Panc1 (cell line): ENCODE measurements around the gene CFAP97D1. TPM values are rescaled to one million over a fixed set of nuclear protein-coding genes. Genes with fewer than 3 reads are reported as not detected.

Experiments
- ATAC-seq: fragments of 200-7000 bp; cut with Tn5 transposase; 2 replicates; pipeline ENCODE4 v1.9.1; 2020; ENCODE audit warnings: mild to moderate bottlenecking, moderate library complexity
- BruUV-seq: library from RNA; stranded (reverse); fragments of 400-500 nt; replicated peaks from 2 replicates; lab custom pipeline; 2021; lab: Mats Ljungman, UMichigan
- CTCF ChIA-PET: fragments of 300-600 bp; sonication (Branson Sonifier 250); formaldehyde crosslinking; loops from one replicate; lab custom pipeline; 2022; ENCODE audit warnings: antibody characterized with exemption; lab: Charles Lee
- POLR2A ChIA-PET: fragments of 300-600 bp; sonication (Branson Sonifier 250); formaldehyde crosslinking; loops from one replicate; lab custom pipeline; 2022; ENCODE audit warnings: antibody characterized with exemption; lab: Charles Lee
- DNase-seq: peaks from one replicate; pipeline ENCODE4 v3.0.0-alpha.2; 2010; ENCODE audit warnings: low read depth, low spot score
- H3K27ac ChIP-seq: 2 replicates; pipeline ENCODE4 v1.5.1; 2011; ENCODE audit warnings: mild to moderate bottlenecking, low read length, inconsistent platforms
- H3K27me3 ChIP-seq: fragments of 200-500 bp; sonication (Bioruptor generic); 2 replicates; pipeline ENCODE4 v1.6.0; 2014; ENCODE audit warnings: low read length, inconsistent platforms; ENCODE audit not compliant: control insufficient read depth, insufficient read depth
- H3K36me3 ChIP-seq: fragments of 200-500 bp; sonication (Bioruptor generic); 2 replicates; pipeline ENCODE4 v1.5.1; 2014; ENCODE audit warnings: inconsistent platforms, mild to moderate bottlenecking, low read length, moderate library complexity; ENCODE audit not compliant: control insufficient read depth, insufficient read depth
- H3K4me1 ChIP-seq: 2 replicates; pipeline ENCODE4 v1.5.1; 2011; ENCODE audit warnings: inconsistent platforms, mild to moderate bottlenecking, low read length, moderate library complexity; ENCODE audit not compliant: control insufficient read depth, insufficient read depth
- H3K4me3 ChIP-seq, 2 experiments: 2 replicates each; pipeline ENCODE4 v1.5.1; 2011 to 2012; ENCODE audit warnings: low read depth in 2 of 2, low read length in 2 of 2, mild to moderate bottlenecking in 2 of 2, inconsistent platforms in 1 of 2, moderate library complexity in 1 of 2
- H3K9me3 ChIP-seq: fragments of 200-500 bp; sonication (Bioruptor generic); 2 replicates; pipeline ENCODE4 v1.5.1; 2014; ENCODE audit warnings: low read depth, mild to moderate bottlenecking, inconsistent platforms, low read length, moderate library complexity; ENCODE audit not compliant: control insufficient read depth, insufficient read depth
- CTCF ChIP-seq: fragments of 450-650 bp; IDR thresholded peaks from 2 replicates; pipeline ENCODE4 v1.5.1; 2017; ENCODE audit warnings: mild to moderate bottlenecking
- POLR2AphosphoS5 ChIP-seq: IDR thresholded peaks from 2 replicates; pipeline ENCODE4 v1.6.1; 2012; ENCODE audit warnings: mild to moderate bottlenecking, low read depth, low read length, moderate library complexity
- REST ChIP-seq, 2 experiments: IDR thresholded peaks; 2 replicates each; pipeline ENCODE4 v1.6.1; 2011 to 2012; ENCODE audit warnings: low read depth in 2 of 2, control low read depth in 1 of 2, low read length in 1 of 2, mild to moderate bottlenecking in 1 of 2, moderate library complexity in 1 of 2; ENCODE audit not compliant: insufficient read depth in 1 of 2
- SIN3A ChIP-seq: IDR thresholded peaks from 2 replicates; pipeline ENCODE4 v1.6.1; 2012; ENCODE audit warnings: low read depth, mild to moderate bottlenecking, low read length, moderate library complexity, borderline replicate concordance; ENCODE audit not compliant: insufficient read depth
- TCF7L2 ChIP-seq: IDR thresholded peaks from 2 replicates; pipeline ENCODE4 v1.6.1; 2011; ENCODE audit warnings: mild to moderate bottlenecking, low read depth, low read length, inconsistent platforms
- in situ Hi-C: cut with HindIII; loops from 2 replicates; pipeline ENCODE4 v1.10.0; 2016; ENCODE audit warnings: low sequenced_read_pairs, low pct_unique_long_range_greater_than_20kb
- intact Hi-C: fragments of 100-400 bp; cut with micrococcal nuclease; formaldehyde crosslinking; loops from one replicate; pipeline ENCODE4 v1.10.0; 2022; ENCODE audit not compliant: unreplicated experiment
- total RNA-seq: library from RNA; stranded (reverse); gene quantifications from one replicate; pipeline ENCODE4 v1.2.1, GENCODE V29; 2021; ENCODE audit not compliant: unreplicated experiment

Gene CFAP97D1
- total RNA-seq, 1 experiment from 2014 or later, result not detected

GRCh38 chr17:43808076-43808475 lies 27.8 kb downstream of the CFAP97D1 start:
- intact Hi-C loops (no loop called here), in situ Hi-C loops (no loop called here)
- H3K27me3 ChIP-seq, result no peaks in the 10 kb centered on the region
- BruUV-seq, result no TSS peak
- H3K36me3 ChIP-seq, result no peaks in the 10 kb centered on the region
- no peaks in the 10 kb centered on the region for H3K4me1 ChIP-seq
- H3K27ac ChIP-seq, result no peak overlapping the region
- ChIA-PET POLR2A (no interaction called here), CTCF (no interaction called here)
- no peak for DNase-seq
- ATAC-seq, result no peak
- H3K9me3 ChIP-seq, result no peaks in the 10 kb centered on the region
- TF ChIP-seq SIN3A (no peak), CTCF (no peak), REST (IDR thresholded peaks at IDR 0.05; ENCODE audit: insufficient read depth in 1 of 2, low read depth in 2 of 2, low read length in 1 of 2) (no peak), POLR2AphosphoS5 (no peak), TCF7L2 (no peak)
- no peak overlapping the region for H3K4me3 ChIP-seq

- ATAC-seq (no peak), DNase-seq (no peak)
- no peaks in the 10 kb centered on the region for H3K4me1 ChIP-seq
- TF ChIP-seq REST (IDR thresholded peaks at IDR 0.05; ENCODE audit: insufficient read depth in 1 of 2, low read depth in 2 of 2, low read length in 1 of 2), result no peak
- no peak for TF ChIP-seq TCF7L2
- TF ChIP-seq SIN3A, result no peak
- no peak for TF ChIP-seq POLR2AphosphoS5
- TF ChIP-seq CTCF, result no peak
- H3K27me3 ChIP-seq, result no peaks in the 10 kb centered on the region
- no peaks in the 10 kb centered on the region for H3K9me3 ChIP-seq
- H3K27ac ChIP-seq, result no peak overlapping the region
- H3K36me3 ChIP-seq, result no peaks in the 10 kb centered on the region
- in situ Hi-C loops (no loop called here), intact Hi-C loops (no loop called here)
- no TSS peak for BruUV-seq
- ChIA-PET CTCF (no interaction called here), POLR2A (no interaction called here)
- H3K4me3 ChIP-seq, result no peak overlapping the region
These were observed 28.9 kb downstream of the CFAP97D1 start for GRCh38 chr17:43809121-43809520.
